Measurements from ENCODE around the gene SKAP1. TPM values are rescaled to one million over a fixed set of nuclear protein-coding genes. Genes with fewer than 3 reads are reported as not detected.
"Not testable (repeated sequence)": the region's sequence is repeated elsewhere in the genome, so short reads cannot be mapped to it uniquely, and the experiment has no call there.

Gene SKAP1
- total RNA-seq, 1 donor from 2014 or later, result 0.69 TPM

DNA sequence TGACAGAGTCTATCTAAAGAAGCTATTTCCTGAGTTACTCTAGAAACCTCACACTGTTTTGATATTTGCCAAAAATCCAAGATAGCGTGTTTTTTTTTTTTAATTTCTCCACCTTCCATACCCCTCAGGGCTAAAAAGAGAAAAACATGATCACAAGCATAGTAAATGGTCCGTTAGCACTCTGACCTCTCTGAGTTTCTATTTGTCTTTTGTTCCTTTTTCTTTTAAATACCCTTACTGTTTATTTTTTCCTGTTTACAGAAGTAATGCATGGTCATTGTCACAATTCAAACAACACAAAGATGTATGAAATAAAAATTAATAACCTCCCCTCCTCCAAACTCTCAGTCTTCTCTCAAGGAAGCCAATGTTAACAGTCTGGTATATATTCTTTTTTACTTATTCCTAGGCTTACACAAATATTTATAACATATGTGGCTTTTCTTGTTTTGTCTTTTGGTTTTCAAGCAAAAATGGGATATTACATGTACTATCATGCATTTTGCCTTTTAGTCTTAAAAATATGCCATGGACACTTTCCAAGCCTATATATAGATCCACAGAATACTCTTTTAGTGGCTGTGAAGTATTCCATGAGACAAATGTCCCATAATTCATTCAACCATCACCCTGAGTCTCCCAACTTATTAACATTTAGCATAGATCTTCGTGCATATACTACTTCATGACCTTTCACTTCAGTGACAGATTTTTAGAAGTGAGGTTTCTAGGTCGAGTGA lies 3.1 kb downstream of the SKAP1 start:
- no peak for DNase-seq (ENCODE audit: low spot score, unreplicated experiment)
- no peaks in the 10 kb centered on the region for H3K9me3 Mint-ChIP-seq (ENCODE audit: low read depth)
- TF ChIP-seq, protein P1, sequence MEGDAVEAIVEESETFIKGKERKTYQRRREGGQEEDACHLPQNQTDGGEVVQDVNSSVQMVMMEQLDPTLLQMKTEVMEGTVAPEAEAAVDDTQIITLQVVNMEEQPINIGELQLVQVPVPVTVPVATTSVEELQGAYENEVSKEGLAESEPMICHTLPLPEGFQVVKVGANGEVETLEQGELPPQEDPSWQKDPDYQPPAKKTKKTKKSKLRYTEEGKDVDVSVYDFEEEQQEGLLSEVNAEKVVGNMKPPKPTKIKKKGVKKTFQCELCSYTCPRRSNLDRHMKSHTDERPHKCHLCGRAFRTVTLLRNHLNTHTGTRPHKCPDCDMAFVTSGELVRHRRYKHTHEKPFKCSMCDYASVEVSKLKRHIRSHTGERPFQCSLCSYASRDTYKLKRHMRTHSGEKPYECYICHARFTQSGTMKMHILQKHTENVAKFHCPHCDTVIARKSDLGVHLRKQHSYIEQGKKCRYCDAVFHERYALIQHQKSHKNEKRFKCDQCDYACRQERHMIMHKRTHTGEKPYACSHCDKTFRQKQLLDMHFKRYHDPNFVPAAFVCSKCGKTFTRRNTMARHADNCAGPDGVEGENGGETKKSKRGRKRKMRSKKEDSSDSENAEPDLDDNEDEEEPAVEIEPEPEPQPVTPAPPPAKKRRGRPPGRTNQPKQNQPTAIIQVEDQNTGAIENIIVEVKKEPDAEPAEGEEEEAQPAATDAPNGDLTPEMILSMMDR (IDR thresholded peaks at IDR 0.05; ENCODE audit: unreplicated experiment), result no peak
- no peak overlapping the region for H3K4me3 Mint-ChIP-seq (ENCODE audit: low read depth)
- no peak overlapping the region for H3K27ac Mint-ChIP-seq
- H3K36me3 Mint-ChIP-seq (ENCODE audit: insufficient read depth), result no peaks in the 10 kb centered on the region
- H3K4me1 Mint-ChIP-seq (ENCODE audit: low read depth), result peaks cover 28% of the 10 kb centered on the region
- peaks cover 41% of the 10 kb centered on the region for H3K27me3 Mint-ChIP-seq

DNA sequence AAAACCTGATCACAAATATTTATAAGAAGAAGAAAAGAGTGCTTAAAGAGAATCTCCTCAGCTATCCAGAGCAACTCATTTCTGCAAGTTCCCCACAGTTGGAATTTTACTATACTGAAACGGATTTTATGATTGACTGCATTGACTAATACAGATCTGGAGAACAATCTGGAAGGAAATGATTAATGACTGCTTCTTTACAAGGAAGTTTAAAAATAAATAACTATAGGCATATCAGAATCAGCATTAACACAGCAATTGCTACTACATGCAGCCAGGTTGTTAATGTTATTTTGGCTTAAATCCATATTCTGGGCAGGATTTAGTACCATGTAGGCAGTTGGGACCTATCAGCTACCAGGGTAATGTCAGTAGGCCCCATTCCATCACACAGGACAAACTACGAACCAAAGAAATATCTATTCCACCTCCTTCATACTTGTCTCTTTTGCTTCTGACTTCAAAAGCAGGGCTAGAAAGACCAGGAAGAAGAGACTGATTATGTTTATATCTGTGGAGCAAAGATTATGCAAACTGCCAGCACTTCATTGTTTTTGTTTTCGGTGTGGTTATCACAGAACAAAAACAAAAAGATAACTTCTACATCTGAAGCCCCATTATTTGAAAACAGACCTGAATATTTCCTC lies 3.9 kb downstream of the SKAP1 start:
- Mint-ChIP-seq H3K27ac (no peak overlapping the region), H3K36me3 (ENCODE audit: insufficient read depth) (no peaks in the 10 kb centered on the region), H3K4me1 (ENCODE audit: low read depth) (peaks cover 28% of the 10 kb centered on the region), H3K27me3 (peaks cover 34% of the 10 kb centered on the region), H3K4me3 (ENCODE audit: low read depth) (no peak overlapping the region), H3K9me3 (ENCODE audit: low read depth) (no peaks in the 10 kb centered on the region)
- no peak for DNase-seq (ENCODE audit: low spot score, unreplicated experiment)
- TF ChIP-seq, protein P1 (IDR thresholded peaks at IDR 0.05; ENCODE audit: unreplicated experiment), result no peak

DNA sequence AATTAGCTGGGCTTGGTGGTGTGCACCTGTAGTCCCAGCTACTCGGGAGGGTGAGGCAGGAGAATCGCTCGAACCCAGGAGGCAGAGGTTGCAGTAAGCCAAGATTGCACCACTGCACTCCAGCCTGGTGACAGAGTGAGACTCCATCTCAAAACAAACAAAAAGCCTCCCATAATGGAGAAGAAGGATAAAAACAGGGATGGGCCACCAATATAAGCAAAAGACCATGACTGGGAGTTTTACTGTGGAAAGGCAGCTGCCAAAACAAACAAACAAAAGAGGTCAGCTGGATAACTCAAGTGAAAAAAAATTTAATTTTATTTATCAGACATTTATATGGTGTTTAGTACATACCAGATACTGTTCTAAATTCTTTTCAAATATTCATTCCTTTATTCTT lies 8.0 kb downstream of the SKAP1 start:
- DNase-seq (ENCODE audit: low spot score, unreplicated experiment); H3K4me3 Mint-ChIP-seq (ENCODE audit: low read depth); H3K27ac Mint-ChIP-seq; H3K36me3 Mint-ChIP-seq (ENCODE audit: insufficient read depth); H3K27me3 Mint-ChIP-seq; H3K9me3 Mint-ChIP-seq (ENCODE audit: low read depth): not testable (repeated sequence)
- peaks cover 11% of the 10 kb centered on the region for H3K4me1 Mint-ChIP-seq (ENCODE audit: low read depth)

DNA sequence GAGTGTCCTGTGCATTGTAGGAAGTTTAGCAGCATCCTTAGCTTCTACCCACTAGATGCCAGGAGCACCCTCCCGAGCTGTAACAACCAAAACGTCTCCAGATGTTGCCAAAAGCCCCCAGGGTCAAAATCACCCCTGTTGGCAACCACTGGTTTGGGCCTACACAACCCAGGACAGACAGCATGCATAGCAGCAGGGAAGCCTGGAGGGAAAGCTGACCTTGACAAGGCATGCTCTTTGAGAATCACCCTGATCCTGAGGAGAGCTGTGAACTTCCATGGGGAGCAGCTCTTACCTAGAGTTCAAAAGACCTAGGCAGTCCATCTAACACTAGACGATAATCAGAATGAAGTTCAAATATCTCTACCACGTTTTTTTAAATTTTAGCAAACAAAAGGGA lies 9.2 kb downstream of the SKAP1 start:
- H3K4me1 Mint-ChIP-seq (ENCODE audit: low read depth), result no peaks in the 10 kb centered on the region
- no peak overlapping the region for H3K4me3 Mint-ChIP-seq (ENCODE audit: low read depth)
- no peaks in the 10 kb centered on the region for H3K36me3 Mint-ChIP-seq (ENCODE audit: insufficient read depth)
- H3K27me3 Mint-ChIP-seq, result peaks cover 12% of the 10 kb centered on the region
- TF ChIP-seq, protein P1 (IDR thresholded peaks at IDR 0.05; ENCODE audit: unreplicated experiment), result no peak
- no peak for DNase-seq (ENCODE audit: low spot score, unreplicated experiment)
- H3K9me3 Mint-ChIP-seq (ENCODE audit: low read depth), result no peaks in the 10 kb centered on the region
- H3K27ac Mint-ChIP-seq, result no peak overlapping the region

DNA sequence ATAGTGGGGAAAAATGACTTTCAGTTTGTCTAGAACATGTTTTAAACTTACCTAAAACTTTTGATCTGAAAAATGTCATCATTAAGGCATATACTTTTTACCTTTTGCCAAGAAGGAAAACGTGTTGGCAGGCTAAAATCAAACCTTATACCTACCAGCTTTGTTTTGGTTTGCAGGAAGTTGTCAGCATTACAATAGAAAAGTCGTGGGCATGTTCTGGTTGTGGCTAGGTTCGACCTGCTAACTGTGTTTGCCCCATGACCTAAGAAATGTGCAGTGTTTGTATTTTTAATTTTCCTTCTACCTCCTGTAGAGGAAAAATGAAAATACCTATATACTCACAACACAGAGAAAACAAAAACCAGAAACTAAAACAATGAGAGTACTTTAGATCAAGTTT lies 13.0 kb downstream of the SKAP1 start:
- Mint-ChIP-seq H3K4me1 (ENCODE audit: low read depth) (peaks cover 1% of the 10 kb centered on the region), H3K36me3 (ENCODE audit: insufficient read depth) (no peaks in the 10 kb centered on the region), H3K27ac (no peak overlapping the region), H3K9me3 (ENCODE audit: low read depth) (no peaks in the 10 kb centered on the region), H3K4me3 (ENCODE audit: low read depth) (no peak overlapping the region), H3K27me3 (peaks cover 24% of the 10 kb centered on the region)
- TF ChIP-seq, protein P1 (IDR thresholded peaks at IDR 0.05; ENCODE audit: unreplicated experiment), result no peak
- DNase-seq (ENCODE audit: low spot score, unreplicated experiment), result no peak

All from progenitor cell of endocrine pancreas (in vitro differentiated cells).